ENCODE results near the gene SMYD4. TPM values are rescaled to one million over a fixed set of nuclear protein-coding genes. Genes with fewer than 3 reads are reported as not detected.
"Not testable (repeated sequence)": the region's sequence is repeated elsewhere in the genome, so short reads cannot be mapped to it uniquely, and the experiment has no call there.

SMYD4 gene
- total and polyA plus RNA-seq, 8 donors, result 4.0 to 8.9 (median 5.7) TPM

DNA sequence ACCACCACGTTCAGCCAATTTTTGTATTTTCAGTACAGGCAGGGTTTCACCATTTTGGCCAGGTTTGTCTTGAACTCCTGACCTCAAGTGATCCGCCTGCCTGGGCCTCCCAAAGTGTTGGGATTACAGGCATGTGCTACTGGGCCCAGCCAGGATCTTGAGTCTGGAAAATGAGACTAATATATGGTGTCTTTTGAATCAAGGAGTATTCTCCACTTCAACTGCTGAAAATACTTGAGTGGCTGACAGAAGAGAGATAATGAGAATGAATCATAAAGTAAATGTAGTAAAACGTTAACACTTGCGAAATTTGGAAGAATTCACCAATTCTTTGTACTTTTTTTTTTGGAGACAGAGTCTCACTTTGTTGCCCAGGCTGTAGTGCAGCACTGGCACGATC lies 16.6 kb downstream of the SMYD4 start:
- FAIRE-seq (no peak), ATAC-seq (no peak), DNase-seq (no peak)
- TF ChIP-seq, protein P1, sequence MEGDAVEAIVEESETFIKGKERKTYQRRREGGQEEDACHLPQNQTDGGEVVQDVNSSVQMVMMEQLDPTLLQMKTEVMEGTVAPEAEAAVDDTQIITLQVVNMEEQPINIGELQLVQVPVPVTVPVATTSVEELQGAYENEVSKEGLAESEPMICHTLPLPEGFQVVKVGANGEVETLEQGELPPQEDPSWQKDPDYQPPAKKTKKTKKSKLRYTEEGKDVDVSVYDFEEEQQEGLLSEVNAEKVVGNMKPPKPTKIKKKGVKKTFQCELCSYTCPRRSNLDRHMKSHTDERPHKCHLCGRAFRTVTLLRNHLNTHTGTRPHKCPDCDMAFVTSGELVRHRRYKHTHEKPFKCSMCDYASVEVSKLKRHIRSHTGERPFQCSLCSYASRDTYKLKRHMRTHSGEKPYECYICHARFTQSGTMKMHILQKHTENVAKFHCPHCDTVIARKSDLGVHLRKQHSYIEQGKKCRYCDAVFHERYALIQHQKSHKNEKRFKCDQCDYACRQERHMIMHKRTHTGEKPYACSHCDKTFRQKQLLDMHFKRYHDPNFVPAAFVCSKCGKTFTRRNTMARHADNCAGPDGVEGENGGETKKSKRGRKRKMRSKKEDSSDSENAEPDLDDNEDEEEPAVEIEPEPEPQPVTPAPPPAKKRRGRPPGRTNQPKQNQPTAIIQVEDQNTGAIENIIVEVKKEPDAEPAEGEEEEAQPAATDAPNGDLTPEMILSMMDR (IDR thresholded peaks at IDR 0.05), result no peak
- no peaks in the 10 kb centered on the region for H3K9me3 ChIP-seq
- H3K4me3 ChIP-seq, result no peak overlapping the region
- peaks cover 0 to 13% (median 0%) of the 10 kb centered on the region in 3 donors for H3K36me3 ChIP-seq
- H3K27ac ChIP-seq, result no peak overlapping the region
- H3K4me1 ChIP-seq, result no peaks in the 10 kb centered on the region
- intact Hi-C loops (cut with DNase I), result no loop called here
- 82 to 87% methylated on average over 5 of the region's 5 CpGs for WGBS, 2 donors
- H3K27me3 ChIP-seq, result no peaks in the 10 kb centered on the region

DNA sequence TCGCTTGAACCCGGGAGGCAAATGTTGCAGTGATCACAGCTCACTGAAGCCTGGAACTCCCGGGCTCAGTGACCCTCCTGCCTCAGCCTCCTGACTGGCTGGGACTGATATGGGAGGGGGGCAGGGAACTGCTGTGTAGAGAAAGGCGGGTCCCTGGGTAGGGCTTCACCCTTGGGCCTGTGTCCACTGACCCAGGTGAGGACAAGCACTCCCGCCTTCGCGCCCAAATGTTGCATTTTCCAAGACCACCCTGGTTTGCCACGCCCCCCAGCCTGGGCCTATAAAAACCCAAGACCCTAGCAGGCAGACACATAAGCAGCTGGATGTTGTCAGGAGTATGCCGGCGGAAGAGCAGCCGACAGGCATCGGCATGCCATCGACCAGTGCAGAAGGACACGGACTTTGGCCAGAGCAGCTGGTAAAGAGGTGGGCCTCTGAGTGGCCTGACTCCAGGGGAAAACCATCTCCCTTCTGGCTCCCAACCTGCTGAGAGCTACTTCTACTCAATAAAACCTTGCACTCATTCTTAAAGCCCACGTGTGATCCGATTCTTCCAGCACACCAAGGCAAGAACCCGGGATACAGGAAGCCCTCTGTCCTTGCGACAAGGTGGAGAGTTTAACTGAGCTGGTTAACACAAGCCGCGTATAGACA lies 19.1 kb downstream of the SMYD4 start:
- ATAC-seq (no peak), DNase-seq (no peak), FAIRE-seq (no peak)
- 86 to 87% methylated on average over 20 of the region's 20 CpGs for WGBS, 2 donors
- Histone ChIP-seq H3K27me3 (no peaks in the 10 kb centered on the region), H3K27ac (no peak overlapping the region), H3K4me3 (no peak overlapping the region), H3K36me3 (peaks cover 0 to 13% (median 0%) of the 10 kb centered on the region in 3 donors), H3K4me1 (no peaks in the 10 kb centered on the region), H3K9me3 (no peaks in the 10 kb centered on the region)
- TF ChIP-seq, protein P1 (IDR thresholded peaks at IDR 0.05), result no peak
- intact Hi-C loops (cut with DNase I), result no loop called here

DNA sequence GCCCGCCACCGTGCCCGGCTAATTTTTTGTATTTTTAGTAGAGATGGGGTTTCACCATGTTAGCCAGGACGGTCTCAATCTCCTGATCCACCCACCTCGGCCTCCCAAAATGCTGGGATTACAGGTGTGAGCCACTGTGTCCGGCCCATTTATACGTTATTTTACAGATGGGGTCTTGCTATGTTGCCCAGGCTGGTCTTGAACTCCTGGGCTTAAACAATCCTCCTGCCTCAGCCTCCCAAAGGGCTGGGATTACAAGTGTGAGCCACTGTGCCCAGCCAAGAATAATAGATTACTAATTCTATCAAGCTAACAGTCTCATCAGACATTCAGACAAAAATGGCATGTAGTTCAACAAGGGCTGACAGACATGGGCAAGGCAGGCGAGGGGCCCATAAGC lies 19.9 kb downstream of the SMYD4 start:
- intact Hi-C loops (cut with DNase I); DNase-seq; H3K4me1 ChIP-seq; ATAC-seq; FAIRE-seq; H3K27me3 ChIP-seq; H3K9me3 ChIP-seq; H3K27ac ChIP-seq; H3K4me3 ChIP-seq: not testable (repeated sequence)
- WGBS, 2 donors, result 96 to 100% methylated on average over 8 of the region's 8 CpGs
- H3K36me3 ChIP-seq, result peaks cover 0 to 13% (median 0%) of the 10 kb centered on the region in 3 donors

DNA sequence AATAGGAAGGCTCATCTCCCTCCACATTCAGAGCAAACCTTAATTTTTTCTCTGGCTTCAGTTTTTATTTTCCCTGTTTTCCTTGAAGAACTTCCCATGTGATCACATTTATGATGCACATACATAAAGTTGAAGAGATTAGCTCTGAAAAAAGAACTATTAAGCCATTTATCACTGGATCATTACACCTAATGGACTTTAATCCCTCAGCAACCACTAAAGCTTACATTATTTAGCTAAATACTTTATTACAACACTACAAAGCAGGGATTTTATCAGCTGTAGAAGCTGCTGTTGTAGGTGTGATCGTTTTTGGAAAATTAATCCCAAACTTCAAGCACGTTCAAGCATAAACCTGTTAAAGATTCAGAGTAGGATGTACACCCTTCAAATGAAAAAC lies 21.1 kb downstream of the SMYD4 start:
- H3K27me3 ChIP-seq, result no peaks in the 10 kb centered on the region
- WGBS, 2 donors, result 46 to 51% methylated on average over 2 of the region's 2 CpGs
- no peak for DNase-seq
- no peak for FAIRE-seq
- H3K4me1 ChIP-seq, result no peaks in the 10 kb centered on the region
- no peak overlapping the region for H3K27ac ChIP-seq
- intact Hi-C loops (cut with DNase I), result no loop called here
- peaks cover 0 to 13% (median 0%) of the 10 kb centered on the region in 3 donors for H3K36me3 ChIP-seq
- H3K4me3 ChIP-seq, result no peak overlapping the region
- TF ChIP-seq, protein P1 (IDR thresholded peaks at IDR 0.05), result no peak
- ATAC-seq, result no peak
- no peaks in the 10 kb centered on the region for H3K9me3 ChIP-seq

DNA sequence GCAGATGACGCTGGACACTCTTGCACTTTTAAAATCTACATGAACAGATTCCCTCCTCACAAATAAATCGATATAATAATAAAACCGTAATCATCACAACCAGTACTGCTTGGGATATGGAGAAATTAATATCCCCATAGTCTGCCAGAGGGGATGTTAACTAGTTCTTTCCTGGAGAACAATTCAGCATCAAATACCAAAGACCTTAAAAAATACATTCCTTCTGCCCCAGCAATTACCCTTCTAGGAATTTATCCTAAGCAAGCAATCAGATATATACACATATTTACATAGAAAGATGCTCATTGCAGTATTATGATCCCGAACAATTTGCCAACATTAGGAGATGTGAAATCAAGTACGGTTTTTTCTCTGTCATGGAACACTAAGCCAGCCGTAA lies 21.8 kb downstream of the SMYD4 start:
- H3K4me3 ChIP-seq, result no peak overlapping the region
- TF ChIP-seq, protein P1 (IDR thresholded peaks at IDR 0.05), result no peak
- H3K27me3 ChIP-seq, result no peaks in the 10 kb centered on the region
- no peak for FAIRE-seq
- H3K4me1 ChIP-seq, result no peaks in the 10 kb centered on the region
- intact Hi-C loops (cut with DNase I), result no loop called here
- WGBS, 2 donors, result 92% methylated on average over 6 of the region's 6 CpGs
- no peaks in the 10 kb centered on the region for H3K9me3 ChIP-seq
- no peak overlapping the region for H3K27ac ChIP-seq
- H3K36me3 ChIP-seq, result peaks cover 0 to 13% (median 0%) of the 10 kb centered on the region in 3 donors
- ATAC-seq, result no peak
- no peak for DNase-seq
